Suprapubic skin (tissue), 4 donors: Measurements from ENCODE around the gene AP1S3. TPM values are rescaled to one million over a fixed set of nuclear protein-coding genes. Genes with fewer than 3 reads are reported as not detected.
A peak's percentile ranks its signal among the peaks of the same experiment; 100 is the strongest.
"Not testable (repeated sequence)": the region's sequence is repeated elsewhere in the genome, so short reads cannot be mapped to it uniquely, and the experiment has no call there.

ENCODE experiments used
- DNase-seq, 2 donors: peaks; one replicate each; pipeline ENCODE4 v3.0.0-alpha.2; 2019; ENCODE audit warnings: low spot score in 2 of 2
- H3K27ac ChIP-seq: fragments of 200-600 bp; sonication (generic); one replicate; pipeline ENCODE4 v1.5.1; 2019
- H3K27me3 ChIP-seq: fragments of 200-600 bp; sonication (generic); one replicate; pipeline ENCODE4 v1.5.1; 2019
- H3K36me3 ChIP-seq: fragments of 200-600 bp; sonication (generic); one replicate; pipeline ENCODE4 v1.5.1; 2019
- H3K4me1 ChIP-seq: fragments of 200-600 bp; sonication (generic); one replicate; pipeline ENCODE4 v1.5.1; 2019
- H3K4me3 ChIP-seq: fragments of 200-600 bp; sonication (generic); one replicate; pipeline ENCODE4 v1.5.1; 2019; ENCODE audit warnings: mild to moderate bottlenecking
- H3K9me3 ChIP-seq: fragments of 200-600 bp; sonication (generic); one replicate; pipeline ENCODE4 v1.5.1; 2019
- EP300 ChIP-seq: sonication (generic); formaldehyde crosslinking; IDR thresholded peaks from one replicate; pipeline ENCODE4 v1.6.1; 2017; ENCODE audit warnings: antibody characterized with exemption
- POLR2A ChIP-seq, 2 donors: fragments of 450-650 bp; IDR thresholded peaks; one replicate each; pipeline ENCODE4 v1.6.1; 2017; ENCODE audit warnings: antibody characterized with exemption in 2 of 2, mild to moderate bottlenecking in 2 of 2, moderate library complexity in 2 of 2
- POLR2AphosphoS5 ChIP-seq, 3 donors: sonication (generic); formaldehyde crosslinking; IDR thresholded peaks; one replicate each; pipeline ENCODE4 v1.6.1; 2017; ENCODE audit warnings: antibody characterized with exemption in 3 of 3
- WGBS: methylation state at CpG from one replicate; pipeline ENCODE4 v1.1.5; 2018; 5-methylcytosine and 5-hydroxymethylcytosine counted together
- total RNA-seq, 4 donors: library from RNA; depleted of rRNA; stranded (reverse); fragments of >200 nt; gene quantifications; one replicate each; pipeline ENCODE4 v1.1.0, GENCODE V29; 2016
- TF ChIP-seq, protein P1 (sequence below), 2 donors: fragments of 200-600 bp in 1 of 2; fragments of 450-650 bp in 1 of 2; sonication (generic) in 1 of 2; IDR thresholded peaks; one replicate each; pipeline ENCODE4 v1.5.1; 2016 to 2019; ENCODE audit warnings: antibody characterized with exemption in 2 of 2, mild to moderate bottlenecking in 1 of 2, moderate library complexity in 1 of 2

AP1S3 gene
- total RNA-seq, 4 donors from 2014 or later, result 0.72 to 8.4 (median 3.1) TPM

DNA sequence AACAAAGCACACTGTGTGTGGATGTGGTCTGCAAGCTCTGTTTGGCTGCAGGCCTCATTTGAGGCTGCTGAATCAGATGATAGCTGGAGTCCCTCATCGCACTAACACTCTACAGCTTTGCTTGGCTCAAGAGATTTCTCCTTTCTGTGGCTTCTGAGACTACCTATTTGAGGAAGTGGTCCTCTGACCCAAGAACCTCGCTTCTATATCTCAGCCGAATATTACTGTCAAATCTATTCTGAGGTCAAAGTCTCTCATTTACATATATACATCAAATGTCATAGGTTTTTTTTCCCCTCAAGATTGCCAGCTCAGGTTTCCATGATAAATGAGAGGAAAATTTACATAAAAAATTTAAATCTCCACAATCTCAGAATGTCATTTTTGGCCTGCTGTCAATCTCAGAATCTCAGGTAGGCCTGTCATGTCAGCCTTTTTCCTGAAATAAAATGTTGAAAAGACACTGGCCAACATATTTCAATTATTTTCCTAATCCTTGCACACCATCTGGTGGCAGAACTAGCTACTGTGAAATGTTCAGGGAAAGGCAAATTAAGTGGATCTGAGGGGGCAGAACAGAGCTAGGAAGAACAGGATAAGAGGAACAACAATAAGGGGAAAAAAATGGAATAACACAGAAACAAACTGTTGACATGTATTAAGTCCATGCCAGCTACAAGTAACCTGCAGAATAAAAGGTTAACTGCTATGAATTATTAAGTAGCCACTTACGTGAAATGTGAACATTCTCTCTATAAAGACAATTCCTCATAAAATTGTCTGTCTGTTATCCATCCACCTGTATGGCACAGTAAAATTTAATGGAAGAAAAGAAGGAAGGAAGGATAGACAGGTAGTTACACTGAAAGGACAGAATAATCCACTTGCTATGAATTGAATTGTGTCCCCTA lies 39.3 kb downstream of the AP1S3 start:
- no peak for TF ChIP-seq EP300
- TF ChIP-seq, protein P1, sequence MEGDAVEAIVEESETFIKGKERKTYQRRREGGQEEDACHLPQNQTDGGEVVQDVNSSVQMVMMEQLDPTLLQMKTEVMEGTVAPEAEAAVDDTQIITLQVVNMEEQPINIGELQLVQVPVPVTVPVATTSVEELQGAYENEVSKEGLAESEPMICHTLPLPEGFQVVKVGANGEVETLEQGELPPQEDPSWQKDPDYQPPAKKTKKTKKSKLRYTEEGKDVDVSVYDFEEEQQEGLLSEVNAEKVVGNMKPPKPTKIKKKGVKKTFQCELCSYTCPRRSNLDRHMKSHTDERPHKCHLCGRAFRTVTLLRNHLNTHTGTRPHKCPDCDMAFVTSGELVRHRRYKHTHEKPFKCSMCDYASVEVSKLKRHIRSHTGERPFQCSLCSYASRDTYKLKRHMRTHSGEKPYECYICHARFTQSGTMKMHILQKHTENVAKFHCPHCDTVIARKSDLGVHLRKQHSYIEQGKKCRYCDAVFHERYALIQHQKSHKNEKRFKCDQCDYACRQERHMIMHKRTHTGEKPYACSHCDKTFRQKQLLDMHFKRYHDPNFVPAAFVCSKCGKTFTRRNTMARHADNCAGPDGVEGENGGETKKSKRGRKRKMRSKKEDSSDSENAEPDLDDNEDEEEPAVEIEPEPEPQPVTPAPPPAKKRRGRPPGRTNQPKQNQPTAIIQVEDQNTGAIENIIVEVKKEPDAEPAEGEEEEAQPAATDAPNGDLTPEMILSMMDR (IDR thresholded peaks at IDR 0.05), result peak; percentile 40 to 45
- H3K4me3 ChIP-seq, result no peak overlapping the region
- H3K36me3 ChIP-seq, result no peaks in the 10 kb centered on the region
- peaks cover 2% of the 10 kb centered on the region for H3K9me3 ChIP-seq
- no peak overlapping the region for H3K27ac ChIP-seq
- DNase-seq, result no peak
- H3K27me3 ChIP-seq, result no peaks in the 10 kb centered on the region
- H3K4me1 ChIP-seq, result no peaks in the 10 kb centered on the region
- WGBS, result 79% methylated on average over 4 of the region's 4 CpGs

DNA sequence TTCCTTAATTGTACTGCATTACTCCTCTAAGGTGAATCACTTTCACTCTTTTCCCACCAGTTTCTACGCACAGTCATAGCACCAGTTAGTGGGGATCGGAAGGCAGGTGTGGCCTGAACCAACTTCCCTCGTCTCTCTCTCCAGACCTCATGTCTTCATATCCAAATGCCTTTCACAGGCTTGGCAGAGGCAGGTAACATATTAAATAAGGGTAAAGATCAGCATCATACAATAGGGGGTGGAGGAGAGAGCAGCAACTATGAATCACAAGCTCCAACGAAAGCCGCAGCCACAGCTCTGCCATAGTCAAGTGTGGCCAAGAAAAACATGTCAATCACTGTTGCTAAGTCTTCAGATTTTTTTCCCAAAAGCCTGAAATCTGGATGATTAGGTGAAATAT lies 40.3 kb downstream of the AP1S3 start:
- Histone ChIP-seq H3K36me3 (no peaks in the 10 kb centered on the region), H3K27ac (no peak overlapping the region), H3K4me3 (no peak overlapping the region), H3K9me3 (peaks cover 3% of the 10 kb centered on the region), H3K4me1 (no peaks in the 10 kb centered on the region), H3K27me3 (no peaks in the 10 kb centered on the region)
- TF ChIP-seq POLR2A (IDR thresholded peaks at IDR 0.05), result no peak
- TF ChIP-seq, protein P1 (IDR thresholded peaks at IDR 0.05), result no peak
- no peak for TF ChIP-seq EP300
- no peak for TF ChIP-seq POLR2AphosphoS5 (IDR thresholded peaks at IDR 0.05)
- DNase-seq, result no peak
- WGBS, result 79% methylated on average over 5 of the region's 5 CpGs

DNA sequence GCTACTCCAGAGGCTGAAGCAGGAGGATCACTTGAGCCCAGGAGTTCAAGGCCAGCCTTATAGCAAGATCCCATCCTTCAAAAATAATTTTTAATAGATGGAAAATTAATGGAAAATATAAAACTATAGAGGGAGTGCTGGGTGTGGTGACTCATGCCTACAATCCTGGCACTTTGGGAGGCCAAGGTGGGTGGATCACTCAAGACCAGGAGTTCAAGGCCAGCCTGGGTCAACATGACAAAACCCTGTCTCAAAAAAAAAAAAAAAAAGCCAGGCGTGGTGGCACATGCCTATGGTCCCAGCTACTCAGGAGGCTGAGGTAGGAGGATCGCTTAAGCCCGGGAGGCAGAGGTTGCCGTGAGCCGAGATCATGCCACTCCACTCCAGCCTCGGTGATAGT lies 48.0 kb downstream of the AP1S3 start:
- Histone ChIP-seq H3K4me1 (no peaks in the 10 kb centered on the region), H3K27me3 (no peaks in the 10 kb centered on the region), H3K4me3 (no peak overlapping the region), H3K27ac (no peak overlapping the region), H3K9me3 (peaks cover 3% of the 10 kb centered on the region), H3K36me3 (no peaks in the 10 kb centered on the region)
- WGBS, result 97% methylated on average over 6 of the region's 6 CpGs
- TF ChIP-seq POLR2AphosphoS5 (IDR thresholded peaks at IDR 0.05) (no peak), EP300 (no peak), POLR2A (IDR thresholded peaks at IDR 0.05) (no peak)
- TF ChIP-seq, protein P1 (IDR thresholded peaks at IDR 0.05), result no peak
- DNase-seq, result no peak

DNA sequence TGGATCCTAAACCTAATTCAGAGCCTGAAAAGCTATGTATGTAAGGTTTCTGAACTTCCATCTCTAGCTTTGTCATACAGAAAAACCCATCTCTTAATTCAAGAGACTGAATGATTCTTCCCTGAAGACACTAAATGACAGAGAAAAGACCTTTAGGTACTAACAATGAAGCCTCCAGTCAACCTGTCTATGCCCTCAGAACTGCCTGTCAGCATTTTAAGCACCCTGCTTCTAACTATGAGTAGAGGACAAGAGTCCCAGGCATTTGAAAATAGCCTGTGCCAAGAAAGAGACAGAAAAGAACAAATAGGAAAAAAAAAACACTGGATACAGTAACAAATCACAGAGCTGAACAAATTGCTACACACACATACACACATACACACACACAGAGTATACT lies 48.6 kb downstream of the AP1S3 start:
- no peaks in the 10 kb centered on the region for H3K36me3 ChIP-seq
- no peak overlapping the region for H3K4me3 ChIP-seq
- H3K27ac ChIP-seq, result no peak overlapping the region
- TF ChIP-seq POLR2A (IDR thresholded peaks at IDR 0.05) (no peak), EP300 (no peak), POLR2AphosphoS5 (IDR thresholded peaks at IDR 0.05) (no peak)
- TF ChIP-seq, protein P1 (IDR thresholded peaks at IDR 0.05), result no peak
- H3K4me1 ChIP-seq, result no peaks in the 10 kb centered on the region
- peaks cover 3% of the 10 kb centered on the region for H3K9me3 ChIP-seq
- H3K27me3 ChIP-seq, result no peaks in the 10 kb centered on the region
- DNase-seq, result no peak

DNA sequence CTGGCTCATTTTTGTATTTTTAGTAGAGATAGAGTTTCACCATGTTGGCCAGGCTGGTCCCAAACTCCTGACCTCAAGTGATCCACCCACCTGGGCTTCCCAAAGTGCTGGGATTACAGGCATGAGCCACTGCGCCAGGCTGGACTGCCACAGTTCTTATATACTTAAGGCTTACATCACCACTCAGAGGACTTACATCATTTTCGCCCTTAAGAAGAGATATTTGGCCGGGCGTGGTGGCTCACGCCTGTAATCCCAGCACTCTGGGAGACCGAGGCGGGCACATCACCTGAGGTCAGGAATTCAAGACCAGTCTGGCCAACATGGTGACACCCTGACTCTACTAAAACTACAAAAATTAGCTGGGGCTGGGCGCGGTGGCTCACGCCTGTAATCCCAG lies 49.3 kb downstream of the AP1S3 start:
- 96% methylated on average over 10 of the region's 10 CpGs for WGBS
- not testable (repeated sequence) for H3K4me1 ChIP-seq, H3K9me3 ChIP-seq, DNase-seq, H3K4me3 ChIP-seq, H3K27me3 ChIP-seq, H3K36me3 ChIP-seq, H3K27ac ChIP-seq
